GM18873 (cell line): Measurements from ENCODE around the gene NDUFS6.
A peak's percentile ranks its signal among the peaks of the same experiment; 100 is the strongest.
"Not testable (repeated sequence)": the region's sequence is repeated elsewhere in the genome, so short reads cannot be mapped to it uniquely, and the experiment has no call there.

Experiments used
- ATAC-seq: cut with Tn5 transposase; IDR thresholded peaks from one replicate; pipeline ENCODE4 v1.9.1; 2021; ENCODE audit warnings: mild to moderate bottlenecking, moderate library complexity, moderate number of reproducible peaks; ENCODE audit not compliant: unreplicated experiment, low FRiP score

Gene NDUFS6

DNA sequence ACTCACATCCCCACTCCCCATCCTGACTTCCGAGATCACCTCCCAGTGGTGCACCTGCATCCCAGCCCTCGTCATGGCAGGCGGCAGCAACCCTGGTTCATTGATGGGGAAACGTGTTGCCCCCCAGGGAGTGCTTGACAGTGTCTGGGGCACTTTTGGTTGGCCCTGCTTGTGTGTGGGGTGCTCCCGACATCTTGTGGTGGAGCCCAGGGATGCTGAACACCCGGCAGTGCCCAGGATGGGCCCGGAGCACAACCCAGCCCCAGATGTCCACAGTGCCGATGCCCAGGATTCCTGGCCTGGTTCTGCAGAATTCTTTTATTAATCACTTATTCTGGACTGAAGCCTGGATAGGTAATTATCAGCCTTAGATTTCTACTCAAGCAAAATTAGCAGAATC, 5.3 kb upstream of the NDUFS6 start:
- ATAC-seq = no peak

DNA sequence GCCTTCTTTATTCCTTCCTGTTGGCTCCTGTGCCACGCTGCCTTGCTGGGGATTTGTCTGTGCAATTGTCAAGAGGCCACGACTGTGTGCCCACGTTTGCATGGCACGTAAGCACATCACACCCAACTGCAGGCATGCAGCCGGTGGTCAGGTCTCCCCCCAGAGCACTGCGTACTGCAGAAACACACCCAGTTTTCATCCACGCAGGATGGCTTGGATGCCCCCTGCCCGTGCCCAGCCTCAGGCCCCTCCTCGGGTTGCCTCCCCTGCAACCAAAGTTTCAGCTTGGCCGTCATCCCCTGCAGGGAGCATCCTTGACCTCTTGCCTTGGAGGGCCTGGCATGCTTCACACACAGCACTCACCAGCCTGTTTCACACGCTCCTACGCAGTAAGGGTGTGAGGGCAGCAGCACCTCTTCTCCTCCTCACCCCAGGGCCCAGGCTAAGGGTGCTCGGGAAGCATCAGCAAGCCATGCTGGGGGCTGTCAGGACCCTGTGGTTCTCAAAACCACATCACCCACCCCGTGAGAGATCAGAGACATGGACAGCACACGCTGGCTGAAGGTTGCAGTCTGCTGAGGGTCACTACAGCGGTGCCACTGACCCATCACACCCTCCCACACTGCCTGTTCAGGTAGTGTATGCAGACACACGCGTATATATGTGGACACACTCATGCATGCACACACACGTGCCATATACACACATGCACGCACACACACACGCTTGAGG, 4.7 kb upstream of the NDUFS6 start:
- no peak for ATAC-seq

DNA sequence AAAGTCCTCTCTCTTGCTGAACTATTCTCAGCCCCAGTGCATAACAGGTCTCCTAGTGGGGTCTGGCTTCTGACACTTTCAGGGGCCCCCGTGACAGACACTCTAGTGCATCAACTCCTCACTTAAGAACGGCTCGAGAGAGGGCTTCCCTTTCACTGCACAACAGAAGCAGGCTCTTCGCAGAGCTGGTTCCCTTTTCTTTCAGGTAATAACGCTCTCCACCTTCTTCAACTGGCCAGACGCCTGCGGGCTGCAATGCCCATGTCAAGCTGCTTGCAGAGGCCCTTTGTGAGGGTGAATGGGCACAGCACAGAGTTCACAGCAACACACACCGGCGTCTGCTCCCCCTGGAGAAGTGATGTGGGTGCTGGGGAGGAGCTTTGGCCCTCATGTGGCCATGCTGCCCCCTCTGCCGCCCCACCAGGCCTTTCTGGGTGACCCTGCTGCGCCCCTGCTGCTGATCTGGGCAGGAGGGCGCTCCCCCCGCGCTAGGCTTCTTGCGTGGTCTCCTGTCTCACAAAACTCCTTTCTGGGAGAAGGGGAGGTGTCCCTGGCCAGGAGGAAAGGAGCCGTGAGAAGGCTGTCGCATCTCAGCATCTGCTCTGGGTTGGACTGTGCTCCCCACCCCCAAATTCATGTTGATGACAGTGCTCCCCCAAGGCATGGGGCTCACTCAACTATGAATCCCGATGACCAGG, 4.0 kb upstream of the NDUFS6 start:
- ATAC-seq = no peak

DNA sequence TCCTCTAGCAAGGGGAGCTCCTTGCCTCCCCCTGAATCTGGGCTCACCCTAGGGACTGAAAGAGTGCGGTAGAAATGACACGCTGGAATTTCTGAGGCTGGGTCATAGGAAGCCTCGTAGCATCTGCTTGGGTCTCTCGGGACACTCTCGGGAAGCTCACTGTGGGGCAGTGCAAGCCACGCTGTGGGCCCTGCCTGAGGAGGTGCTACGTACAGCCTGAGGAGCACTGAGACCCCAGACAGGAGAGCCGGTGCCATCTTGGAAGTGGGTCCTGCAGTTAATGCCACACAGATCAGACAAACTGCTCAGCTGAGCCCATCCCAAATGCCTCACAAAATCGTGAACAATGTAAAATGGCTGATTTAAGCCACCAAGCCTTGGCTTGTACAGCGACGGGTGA, 3.4 kb upstream of the NDUFS6 start:
- ATAC-seq = no peak

DNA sequence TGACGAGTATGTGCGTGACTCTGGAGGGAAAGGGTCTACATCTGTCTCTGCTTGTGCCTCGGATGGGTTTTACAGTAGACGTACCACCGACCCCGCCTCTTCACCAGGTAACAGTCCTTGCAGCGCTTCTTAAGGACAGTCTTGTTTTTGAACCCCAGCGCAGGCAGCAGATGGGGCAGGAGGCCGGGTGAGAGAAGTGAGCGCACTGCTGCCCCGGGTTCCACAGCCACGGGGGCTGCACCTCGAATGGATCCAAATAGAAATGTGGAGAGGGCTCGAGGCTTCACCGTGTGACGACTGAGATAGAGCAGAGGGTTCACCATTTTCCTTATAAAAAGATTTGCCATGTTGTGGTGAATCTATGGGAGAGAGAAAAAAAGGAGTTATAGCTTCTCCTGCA, 2.6 kb upstream of the NDUFS6 start:
- not testable (repeated sequence) for ATAC-seq

DNA sequence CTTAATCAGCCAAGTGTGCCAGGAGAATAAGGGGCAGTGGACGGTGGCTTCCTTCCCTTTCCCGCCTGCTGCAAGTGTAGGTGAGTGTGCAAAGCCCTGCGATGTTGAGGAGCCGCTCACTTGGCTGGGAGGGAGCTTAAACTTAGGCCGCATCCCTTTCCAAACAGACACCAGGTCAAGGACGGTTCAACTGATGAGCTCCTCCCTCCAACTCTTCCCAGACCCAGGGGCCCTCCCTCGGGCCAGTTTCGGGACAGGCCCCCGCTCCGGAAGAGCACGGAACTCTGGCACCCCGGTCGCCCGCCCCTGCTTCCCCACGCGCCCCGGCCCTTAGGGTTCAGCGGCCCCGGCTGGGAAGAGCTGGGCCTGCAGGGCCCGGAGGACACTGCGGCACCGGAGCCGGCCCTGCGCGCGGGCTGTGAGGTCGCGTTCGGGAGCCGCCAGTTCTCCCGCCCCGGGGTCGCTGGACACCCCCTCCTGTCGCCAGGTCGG, 2.1 kb upstream of the NDUFS6 start:
- ATAC-seq = no peak

DNA sequence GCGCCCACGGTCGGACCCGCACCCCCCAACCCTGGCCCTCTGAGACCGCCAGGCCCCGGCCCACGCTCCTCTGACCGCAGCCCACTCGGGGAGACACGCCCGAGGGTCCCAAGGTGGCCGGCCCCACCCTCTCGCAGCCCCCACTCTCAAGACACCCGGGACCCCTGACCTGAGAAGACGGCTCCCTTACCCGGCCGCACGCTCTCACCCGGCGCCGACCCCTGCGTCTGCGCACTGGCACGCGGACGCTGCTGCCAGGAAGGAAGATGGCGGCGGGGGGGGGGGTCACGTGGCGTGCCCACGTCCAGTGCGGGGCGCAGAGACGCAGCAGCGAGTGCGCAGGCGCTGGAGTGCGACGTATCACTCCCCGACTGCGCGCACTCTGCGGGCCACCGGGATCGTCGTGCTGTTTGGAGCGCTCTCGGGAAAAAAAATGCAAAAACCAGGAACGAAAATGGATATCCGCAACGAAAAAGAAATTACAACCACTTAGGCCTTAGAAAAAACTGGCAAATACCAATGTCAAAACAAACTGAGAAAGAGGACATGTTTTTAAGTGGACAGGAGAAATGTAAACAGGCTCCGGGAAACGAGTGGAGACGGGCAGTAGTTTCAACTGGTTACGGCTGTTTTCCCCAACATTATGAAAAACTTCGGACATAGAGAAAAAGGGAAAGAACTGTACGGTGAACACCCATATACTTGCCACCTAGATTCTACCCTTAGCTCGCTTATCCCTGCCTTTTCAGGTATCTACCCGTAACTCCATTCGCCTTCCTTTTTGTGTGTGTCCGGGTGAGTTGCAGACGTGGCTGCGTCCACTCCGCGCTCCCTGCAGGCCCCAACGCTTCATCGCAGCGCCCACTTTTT, 1.4 kb upstream of the NDUFS6 start, which contains the start of gene MRPL36:
Gene MRPL36 (minus strand): TSS at position 236 of the 870 bp plus-strand sequence. CDS start 902 bp downstream, outside the sequence.
- peak; percentile 41 for ATAC-seq

DNA sequence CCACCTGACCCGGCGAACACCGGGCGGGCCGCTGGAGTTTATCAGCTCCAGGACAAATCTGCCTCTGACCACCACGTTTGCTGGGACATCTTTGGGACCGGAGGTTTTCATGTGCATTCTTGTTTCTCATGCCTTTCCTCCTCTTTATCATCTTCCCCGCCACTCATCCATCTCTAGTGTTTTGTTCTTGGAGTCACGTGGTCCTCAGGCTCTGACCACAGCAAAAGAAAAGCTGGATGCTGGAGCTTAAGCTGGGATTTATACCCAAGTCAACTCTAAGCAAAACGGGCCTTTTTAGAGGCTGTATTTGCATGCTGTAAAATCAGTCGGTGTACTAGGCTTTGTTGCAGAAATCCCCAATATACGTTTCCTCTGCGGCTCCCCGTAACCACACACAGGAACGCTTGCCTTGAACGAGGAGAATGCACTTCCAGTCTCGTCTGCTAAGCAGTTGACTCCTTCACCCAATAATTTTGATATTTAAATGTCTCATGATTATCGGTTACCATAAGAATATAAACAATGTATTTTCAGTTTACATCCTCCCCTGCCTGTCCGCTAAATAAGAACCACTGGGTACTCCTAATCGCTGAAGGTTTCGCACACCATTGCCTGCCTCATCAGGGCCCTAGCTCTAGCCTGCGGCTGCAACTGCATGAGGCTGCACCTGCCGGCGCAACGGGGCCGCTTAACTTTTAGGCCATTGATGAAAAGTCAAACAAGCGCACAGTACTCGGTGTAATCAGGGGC, 560 bp upstream of the NDUFS6 start:
- peak; percentile 22 for ATAC-seq

DNA sequence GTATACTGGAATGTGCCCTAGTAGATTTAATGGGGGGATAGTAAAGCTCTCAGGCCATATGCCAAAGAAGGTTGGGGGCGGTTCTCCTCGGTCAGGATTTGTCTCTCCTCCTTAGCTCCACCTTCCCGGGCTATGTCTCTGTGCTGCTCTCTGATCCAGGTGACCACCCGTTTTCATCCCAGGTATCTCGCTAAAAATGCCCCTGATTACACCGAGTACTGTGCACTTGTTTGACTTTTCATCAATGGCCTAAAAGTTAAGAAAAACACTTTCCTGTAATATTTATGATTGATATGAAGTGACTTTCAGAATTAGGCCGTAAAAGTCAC, 724 bp downstream of the NDUFS6 start:
- ATAC-seq = no peak

DNA sequence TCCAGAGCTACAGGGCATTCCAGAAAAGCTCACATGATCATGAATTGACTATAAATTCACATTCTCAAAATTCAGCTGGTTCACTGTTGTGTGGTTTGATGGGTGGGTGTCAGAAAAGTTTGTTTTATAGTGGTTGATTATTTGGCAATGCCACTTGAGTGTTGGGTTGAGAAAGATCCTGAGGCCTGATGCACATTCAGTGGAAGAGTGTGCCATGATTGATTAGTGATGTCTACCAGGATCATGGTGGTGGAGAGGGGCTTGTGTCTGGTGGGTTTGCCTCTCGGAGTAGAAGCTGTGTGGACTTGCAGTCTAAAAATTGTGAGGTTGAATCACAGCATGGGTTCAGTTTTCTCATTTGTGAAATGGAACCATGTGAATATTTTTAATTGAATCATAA, 2.0 kb downstream of the NDUFS6 start:
- no peak for ATAC-seq

DNA sequence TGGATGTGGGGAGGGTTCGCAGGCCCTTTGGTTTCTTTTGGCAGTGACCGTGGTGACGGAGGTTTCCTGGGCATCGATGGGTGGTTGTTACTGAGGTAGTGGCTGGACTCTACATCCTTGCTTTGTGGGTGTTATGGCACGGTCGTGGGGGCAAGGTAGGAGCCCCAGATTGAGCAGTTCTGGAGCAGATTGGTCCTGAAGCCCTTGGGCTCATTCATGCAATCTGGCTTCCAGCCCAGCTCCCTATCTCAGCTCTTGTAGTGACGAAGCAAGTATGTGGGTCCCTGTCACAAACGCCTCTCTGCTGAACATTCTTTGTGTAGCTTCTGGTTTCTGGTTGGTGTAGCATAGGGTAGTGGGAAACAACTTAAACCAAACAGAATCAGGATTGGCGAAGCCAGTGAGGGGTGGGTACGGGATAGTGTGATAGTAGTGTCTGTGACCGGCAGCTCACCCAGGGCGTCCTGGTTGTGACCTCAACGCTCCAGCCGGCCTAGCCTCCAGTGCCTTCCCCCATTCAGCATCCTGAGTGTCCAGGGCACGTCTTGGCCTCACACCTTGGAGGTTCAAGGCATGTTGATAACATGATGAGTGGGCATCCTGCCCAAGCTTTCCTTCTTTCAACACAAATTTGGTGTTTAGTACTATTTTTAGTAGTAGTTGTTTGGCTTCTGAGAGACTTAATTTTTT, 2.9 kb downstream of the NDUFS6 start:
- ATAC-seq = no peak

DNA sequence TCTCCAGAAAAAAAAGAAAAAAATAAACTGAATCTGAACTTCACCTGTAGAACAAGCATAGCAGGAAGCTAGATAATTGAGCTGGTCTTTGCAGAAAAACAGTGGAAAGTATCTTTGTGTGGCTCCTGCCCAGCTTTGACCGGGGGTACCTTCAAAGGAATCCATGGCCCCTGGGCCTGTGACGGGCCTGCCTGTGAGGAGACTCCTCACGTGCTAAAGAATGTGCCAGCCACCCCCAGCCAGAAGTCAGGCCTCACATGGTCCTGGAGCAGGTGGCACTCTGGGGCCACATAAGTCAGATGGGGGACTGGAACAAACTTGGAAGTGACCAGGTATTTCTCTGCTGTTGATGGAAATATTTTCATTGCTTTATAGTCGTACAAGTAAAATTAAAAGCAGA, 4.1 kb downstream of the NDUFS6 start:
- no peak for ATAC-seq

DNA sequence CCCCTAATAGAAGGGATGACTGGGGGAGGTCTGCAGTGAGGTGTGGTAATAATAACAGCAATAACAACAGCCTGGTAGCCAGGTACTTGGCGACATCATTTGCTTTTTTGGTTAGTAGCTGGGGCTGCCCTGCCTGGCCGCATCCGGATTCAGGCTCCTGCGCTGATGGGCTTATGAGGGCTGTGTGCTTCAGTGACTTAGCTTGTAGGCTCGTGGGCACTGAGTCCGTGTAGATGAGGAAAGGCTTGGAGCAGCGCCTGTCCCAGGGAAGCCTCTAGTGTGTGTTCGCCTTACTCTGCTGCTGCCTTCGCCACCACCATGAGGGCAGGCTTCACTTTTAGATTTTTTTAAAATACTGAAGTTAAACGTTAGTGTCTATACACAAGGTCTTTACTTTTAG, 4.5 kb downstream of the NDUFS6 start:
- no peak for ATAC-seq

DNA sequence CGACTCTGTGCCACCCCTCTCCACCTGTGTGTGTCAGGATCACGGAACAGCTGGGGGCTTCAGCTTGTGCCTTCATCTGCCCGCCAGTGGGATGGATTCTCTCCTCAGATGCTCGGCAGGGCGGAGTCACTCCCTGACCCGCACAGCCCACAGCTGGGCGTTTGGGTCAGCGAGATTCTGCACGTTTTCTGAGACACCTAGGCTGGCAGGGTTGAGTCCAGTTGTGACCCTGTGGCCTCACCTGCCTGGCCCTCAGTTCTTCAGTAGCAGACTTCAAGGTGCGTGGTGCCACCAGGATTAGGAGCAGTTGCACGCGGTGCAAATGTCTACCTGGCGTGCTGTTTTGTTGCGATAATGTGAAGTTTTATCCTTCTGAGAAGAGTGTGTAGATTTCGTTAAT, 5.0 kb downstream of the NDUFS6 start:
- ATAC-seq = no peak

DNA sequence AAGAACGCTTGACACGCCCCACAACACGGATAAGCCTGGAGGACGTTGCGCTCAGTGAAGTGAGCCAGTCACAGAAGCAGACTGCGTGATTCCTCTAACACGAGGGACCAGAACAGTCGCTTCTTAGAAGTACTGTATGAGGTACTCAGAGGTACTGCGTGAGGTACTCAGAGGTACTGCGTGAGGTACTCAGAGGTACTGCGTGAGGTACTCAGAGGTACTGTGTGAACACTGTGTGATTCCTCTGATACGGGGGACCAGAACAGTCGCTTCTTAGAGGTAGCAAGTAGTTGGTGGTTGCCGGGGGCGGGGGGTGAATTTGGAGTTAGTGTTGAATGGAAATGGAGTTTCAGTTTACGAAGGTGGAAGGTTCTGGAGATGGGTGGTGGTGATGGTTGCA, 5.8 kb downstream of the NDUFS6 start:
- no peak for ATAC-seq

DNA sequence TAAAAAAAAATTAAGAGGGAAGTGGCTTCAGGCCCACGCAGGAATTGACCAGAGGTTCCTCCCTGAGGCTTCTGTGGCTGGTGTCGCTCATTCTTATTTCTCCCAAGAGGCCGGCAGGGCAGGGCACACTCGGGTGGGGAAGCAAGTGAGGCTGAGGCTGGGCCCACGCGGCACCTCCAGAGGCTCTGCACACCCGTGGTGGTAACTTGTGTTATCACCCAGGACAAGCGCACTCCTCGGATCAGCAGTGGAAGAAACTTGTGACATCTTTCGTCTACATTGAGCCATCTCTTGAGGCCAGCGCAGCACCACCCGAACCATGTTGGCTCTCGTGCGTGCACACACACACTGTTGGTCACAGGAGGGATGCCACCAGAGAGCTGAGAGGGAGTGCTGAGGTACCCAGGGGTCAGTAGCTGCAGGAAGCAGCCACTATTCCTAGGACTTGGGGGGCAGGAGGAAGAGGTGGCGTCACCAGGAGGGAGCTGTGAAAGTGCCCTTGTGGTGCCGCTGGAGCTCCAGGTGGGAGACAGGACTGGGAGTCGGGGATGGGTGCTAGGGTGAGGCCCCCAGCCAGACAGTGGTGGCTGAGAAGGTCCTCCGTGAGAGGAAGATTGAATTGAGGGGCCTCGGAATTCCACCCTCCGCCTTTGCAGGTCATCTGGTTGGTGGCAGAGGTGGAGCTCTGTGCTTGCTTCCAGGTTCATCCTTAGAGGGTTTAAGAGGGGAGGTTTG, 6.4 kb downstream of the NDUFS6 start:
- ATAC-seq = no peak

DNA sequence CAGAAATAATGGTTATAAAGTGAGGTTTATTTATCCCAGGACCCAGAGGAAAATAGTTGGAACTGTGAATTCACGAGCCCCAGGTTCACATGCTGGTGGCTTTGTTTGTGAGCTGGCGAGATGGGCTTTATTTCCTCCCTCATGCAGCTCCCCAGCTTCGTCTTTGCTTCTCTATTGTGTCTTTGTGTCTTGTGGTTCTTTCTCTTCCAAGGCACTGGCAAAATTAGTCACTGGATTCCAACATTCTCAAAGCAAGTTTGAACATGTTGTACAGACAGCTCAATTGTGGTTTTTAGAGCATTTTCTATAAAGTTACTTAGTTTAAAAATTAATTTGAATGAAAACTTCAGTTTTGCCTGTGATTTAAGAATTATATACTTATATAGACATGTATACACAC, 7.2 kb downstream of the NDUFS6 start:
- ATAC-seq = no peak

DNA sequence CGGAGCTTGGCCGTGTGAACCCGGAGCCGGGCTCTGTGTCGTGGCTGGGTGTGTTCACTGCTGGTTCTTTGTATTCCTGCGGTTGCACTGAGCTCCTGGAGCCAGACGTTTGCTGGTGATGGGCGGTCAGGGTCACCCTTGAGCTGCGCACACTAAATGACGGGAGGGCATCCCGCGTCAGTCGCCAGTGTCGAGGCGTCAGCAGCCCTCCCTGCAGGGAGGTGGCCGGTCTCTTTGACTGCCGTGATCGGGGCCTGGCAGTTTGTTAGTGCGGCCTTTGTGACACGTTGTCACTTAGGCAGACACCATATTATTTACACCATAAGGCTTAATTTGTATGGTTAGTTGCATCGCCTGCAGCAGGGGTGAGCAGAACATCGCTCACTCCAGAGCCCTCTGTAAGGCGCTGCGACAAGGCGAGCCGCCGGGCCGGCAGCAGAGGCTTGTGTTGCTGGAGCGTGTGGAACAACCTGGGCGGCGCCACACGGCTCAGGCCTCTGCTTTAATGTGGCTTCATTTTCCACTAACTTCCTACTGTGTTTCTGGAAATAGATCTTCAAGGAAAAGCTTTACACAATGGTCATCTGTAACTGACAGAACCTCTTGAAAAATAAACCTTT, 8.3 kb downstream of the NDUFS6 start:
- ATAC-seq = no peak

DNA sequence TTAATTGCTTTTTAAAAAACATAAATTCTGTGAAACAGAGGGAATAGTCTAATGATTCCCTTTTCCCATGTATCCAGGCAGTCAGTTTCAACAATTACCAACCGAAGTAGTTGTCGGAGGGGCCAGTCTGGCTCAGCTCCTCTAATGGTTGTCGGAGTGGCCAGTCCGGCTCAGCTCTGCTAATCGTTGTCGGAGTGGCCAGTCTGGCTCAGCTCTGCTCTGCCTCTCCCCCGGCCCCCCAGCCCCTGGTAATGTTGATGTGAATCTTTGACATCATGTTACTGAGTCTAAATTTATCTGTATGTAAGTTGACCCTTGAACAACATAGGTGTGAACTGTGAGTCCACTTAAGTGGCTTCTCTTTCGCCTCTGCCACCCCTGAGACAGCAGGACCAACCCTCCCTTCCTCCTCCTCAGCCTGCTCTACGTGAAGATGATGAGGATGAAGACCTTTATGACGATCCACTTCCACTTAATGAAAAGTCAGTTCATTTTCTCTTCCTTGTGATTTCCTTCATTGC, 9.4 kb downstream of the NDUFS6 start:
- no peak for ATAC-seq
